ENCODE measurements around the gene MLST8. TPM values are rescaled to one million over a fixed set of nuclear protein-coding genes. Genes with fewer than 3 reads are reported as not detected.
"Not testable (repeated sequence)": the region's sequence is repeated elsewhere in the genome, so short reads cannot be mapped to it uniquely, and the experiment has no call there.

MLST8 gene
- total and polyA plus RNA-seq, 2 experiments from 2014 or later = 100.0 to 117 TPM

- TF ChIP-seq, protein P1, sequence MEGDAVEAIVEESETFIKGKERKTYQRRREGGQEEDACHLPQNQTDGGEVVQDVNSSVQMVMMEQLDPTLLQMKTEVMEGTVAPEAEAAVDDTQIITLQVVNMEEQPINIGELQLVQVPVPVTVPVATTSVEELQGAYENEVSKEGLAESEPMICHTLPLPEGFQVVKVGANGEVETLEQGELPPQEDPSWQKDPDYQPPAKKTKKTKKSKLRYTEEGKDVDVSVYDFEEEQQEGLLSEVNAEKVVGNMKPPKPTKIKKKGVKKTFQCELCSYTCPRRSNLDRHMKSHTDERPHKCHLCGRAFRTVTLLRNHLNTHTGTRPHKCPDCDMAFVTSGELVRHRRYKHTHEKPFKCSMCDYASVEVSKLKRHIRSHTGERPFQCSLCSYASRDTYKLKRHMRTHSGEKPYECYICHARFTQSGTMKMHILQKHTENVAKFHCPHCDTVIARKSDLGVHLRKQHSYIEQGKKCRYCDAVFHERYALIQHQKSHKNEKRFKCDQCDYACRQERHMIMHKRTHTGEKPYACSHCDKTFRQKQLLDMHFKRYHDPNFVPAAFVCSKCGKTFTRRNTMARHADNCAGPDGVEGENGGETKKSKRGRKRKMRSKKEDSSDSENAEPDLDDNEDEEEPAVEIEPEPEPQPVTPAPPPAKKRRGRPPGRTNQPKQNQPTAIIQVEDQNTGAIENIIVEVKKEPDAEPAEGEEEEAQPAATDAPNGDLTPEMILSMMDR (IDR thresholded peaks at IDR 0.05; ENCODE audit: low read depth, low read length) = no peak
- peaks cover 29% of the 10 kb centered on the region for H3K27me3 ChIP-seq
These were observed 7.5 kb upstream of the MLST8 start for GRCh38 chr16:2197765-2198164.

DNA sequence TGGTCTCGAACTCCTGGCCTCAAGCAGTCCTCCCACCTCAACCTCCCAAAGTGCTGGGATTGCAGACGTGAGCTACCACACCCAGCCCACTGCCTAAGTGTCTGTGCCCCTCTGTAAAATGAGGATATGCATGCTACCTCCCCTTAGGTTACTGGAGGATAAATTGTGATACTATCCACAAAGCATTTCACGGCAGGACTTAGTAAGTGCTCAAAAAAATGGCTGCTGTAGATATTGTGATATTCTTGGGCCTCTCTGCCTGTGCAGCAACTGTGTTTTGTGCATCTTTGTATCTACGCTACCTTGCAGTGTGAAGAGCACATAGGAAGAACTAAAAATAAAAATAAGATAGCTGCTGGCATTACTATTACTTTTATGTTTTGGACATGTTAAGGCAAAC, 7.0 kb upstream of the MLST8 start:
- Histone ChIP-seq H3K4me1 (ENCODE audit: low read depth) (peaks cover 5% of the 10 kb centered on the region), H3K27ac (no peak overlapping the region), H3K27me3 (peaks cover 29% of the 10 kb centered on the region), H3K9me3 (ENCODE audit: low read depth) (no peaks in the 10 kb centered on the region), H3K36me3 (no peaks in the 10 kb centered on the region), H3K4me3 (no peak overlapping the region)
- DNase-seq (ENCODE audit: low read depth in 1 of 2, low spot score in 1 of 2) = no peak
- TF ChIP-seq, protein P1 (IDR thresholded peaks at IDR 0.05; ENCODE audit: low read depth, low read length) = no peak

More at GRCh38 chr16:2197765-2198164, 7.5 kb upstream of the MLST8 start:
- Histone ChIP-seq H3K9me3 (ENCODE audit: low read depth) (no peaks in the 10 kb centered on the region), H3K27ac (no peak overlapping the region), H3K36me3 (no peaks in the 10 kb centered on the region), H3K4me1 (ENCODE audit: low read depth) (peaks cover 5% of the 10 kb centered on the region), H3K4me3 (no peak overlapping the region)
- DNase-seq (ENCODE audit: low read depth in 1 of 2, low spot score in 1 of 2) = no peak

DNA sequence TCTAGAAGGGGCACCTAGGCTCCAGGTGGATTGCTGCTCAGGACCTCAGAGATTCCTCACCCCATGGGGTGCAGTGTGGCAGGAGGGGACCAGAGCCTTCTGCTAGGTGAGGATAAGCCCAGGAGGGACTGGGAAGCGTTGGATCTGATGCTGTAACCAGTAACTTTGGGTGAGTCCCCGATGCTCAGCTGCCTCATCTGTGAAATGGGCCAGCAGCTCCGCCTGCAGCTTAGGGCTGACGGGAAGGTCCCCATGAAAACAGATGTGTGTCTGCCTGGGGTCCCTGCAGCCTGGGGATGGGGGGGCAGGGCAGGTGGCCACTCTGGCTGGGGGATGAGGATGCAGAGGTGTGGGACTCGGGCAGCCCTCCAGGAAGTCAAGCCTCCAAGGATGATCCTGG, 6.2 kb upstream of the MLST8 start:
- no peaks in the 10 kb centered on the region for H3K9me3 ChIP-seq (ENCODE audit: low read depth)
- no peaks in the 10 kb centered on the region for H3K36me3 ChIP-seq
- no peak overlapping the region for H3K27ac ChIP-seq
- peaks cover 5% of the 10 kb centered on the region for H3K4me1 ChIP-seq (ENCODE audit: low read depth)
- DNase-seq (ENCODE audit: low read depth in 1 of 2, low spot score in 1 of 2) = no peak
- peaks cover 29% of the 10 kb centered on the region for H3K27me3 ChIP-seq
- H3K4me3 ChIP-seq = no peak overlapping the region
- TF ChIP-seq, protein P1 (IDR thresholded peaks at IDR 0.05; ENCODE audit: low read depth, low read length) = no peak

- DNase-seq (ENCODE audit: low read depth in 1 of 2, low spot score in 1 of 2) = no peak
- TF ChIP-seq, protein P1 (IDR thresholded peaks at IDR 0.05; ENCODE audit: low read depth, low read length) = no peak
- Histone ChIP-seq H3K27ac (no peak overlapping the region), H3K27me3 (peaks cover 29% of the 10 kb centered on the region), H3K9me3 (ENCODE audit: low read depth) (no peaks in the 10 kb centered on the region), H3K36me3 (no peaks in the 10 kb centered on the region), H3K4me1 (ENCODE audit: low read depth) (peaks cover 5% of the 10 kb centered on the region), H3K4me3 (no peak overlapping the region)
These were observed 5.6 kb upstream of the MLST8 start for GRCh38 chr16:2199621-2200139.

- no peak for DNase-seq (ENCODE audit: low read depth in 1 of 2, low spot score in 1 of 2)
- Histone ChIP-seq H3K4me1 (ENCODE audit: low read depth) (peaks cover 1% of the 10 kb centered on the region), H3K27ac (no peak overlapping the region), H3K36me3 (no peaks in the 10 kb centered on the region), H3K9me3 (ENCODE audit: low read depth) (no peaks in the 10 kb centered on the region), H3K27me3 (peaks cover 29% of the 10 kb centered on the region), H3K4me3 (no peak overlapping the region)
- TF ChIP-seq, protein P1 (IDR thresholded peaks at IDR 0.05; ENCODE audit: low read depth, low read length) = no peak
These were observed 4.9 kb upstream of the MLST8 start for GRCh38 chr16:2200313-2200712.

- not testable (repeated sequence) for H3K36me3 ChIP-seq; H3K4me3 ChIP-seq; H3K9me3 ChIP-seq (ENCODE audit: low read depth); DNase-seq (ENCODE audit: low read depth in 1 of 2, low spot score in 1 of 2); H3K27ac ChIP-seq; H3K4me1 ChIP-seq (ENCODE audit: low read depth)
- H3K27me3 ChIP-seq = peaks cover 20% of the 10 kb centered on the region
These were observed 2.0 kb upstream of the MLST8 start for GRCh38 chr16:2203119-2203688.

All from cardiac muscle cell (in vitro differentiated cells and primary cell).